Mucosa of rectum (tissue), 2 donors: ENCODE data around the gene CTSD.
"Not testable (repeated sequence)": the region's sequence is repeated elsewhere in the genome, so short reads cannot be mapped to it uniquely, and the experiment has no call there.

ENCODE experiments used
- H3K27ac ChIP-seq, 2 donors: one replicate each; pipeline ENCODE4 v1.7.0; 2013; ENCODE audit warnings: inconsistent platforms in 2 of 2, low read depth in 2 of 2, low read length in 2 of 2
- H3K27me3 ChIP-seq, 2 donors: one replicate each; pipeline ENCODE4 v1.7.0; 2013; ENCODE audit warnings: low read length in 2 of 2; ENCODE audit not compliant: control insufficient read depth in 2 of 2, insufficient read depth in 2 of 2
- H3K36me3 ChIP-seq, 2 donors: one replicate each; pipeline ENCODE4 v1.7.0; 2013; ENCODE audit warnings: low read length in 2 of 2; ENCODE audit not compliant: control insufficient read depth in 2 of 2, insufficient read depth in 2 of 2
- H3K4me1 ChIP-seq, 2 donors: one replicate each; pipeline ENCODE4 v1.7.0; 2013; ENCODE audit warnings: low read length in 2 of 2, mild to moderate bottlenecking in 1 of 2; ENCODE audit not compliant: control insufficient read depth in 2 of 2, insufficient read depth in 2 of 2
- H3K4me3 ChIP-seq, 2 donors: one replicate each; pipeline ENCODE4 v1.7.0; 2013; ENCODE audit warnings: low read length in 2 of 2
- H3K9ac ChIP-seq, 2 donors: one replicate each; pipeline ENCODE4 v1.7.0; 2013; ENCODE audit warnings: low read length in 2 of 2, low read depth in 1 of 2, mild to moderate bottlenecking in 1 of 2
- H3K9me3 ChIP-seq, 2 donors: one replicate each; pipeline ENCODE4 v1.7.0; 2013; ENCODE audit warnings: low read length in 2 of 2; ENCODE audit not compliant: control insufficient read depth in 2 of 2
- donor health status: healthy.
- donor health status: Normal muscosa, but diverticular disease.

CTSD gene

DNA sequence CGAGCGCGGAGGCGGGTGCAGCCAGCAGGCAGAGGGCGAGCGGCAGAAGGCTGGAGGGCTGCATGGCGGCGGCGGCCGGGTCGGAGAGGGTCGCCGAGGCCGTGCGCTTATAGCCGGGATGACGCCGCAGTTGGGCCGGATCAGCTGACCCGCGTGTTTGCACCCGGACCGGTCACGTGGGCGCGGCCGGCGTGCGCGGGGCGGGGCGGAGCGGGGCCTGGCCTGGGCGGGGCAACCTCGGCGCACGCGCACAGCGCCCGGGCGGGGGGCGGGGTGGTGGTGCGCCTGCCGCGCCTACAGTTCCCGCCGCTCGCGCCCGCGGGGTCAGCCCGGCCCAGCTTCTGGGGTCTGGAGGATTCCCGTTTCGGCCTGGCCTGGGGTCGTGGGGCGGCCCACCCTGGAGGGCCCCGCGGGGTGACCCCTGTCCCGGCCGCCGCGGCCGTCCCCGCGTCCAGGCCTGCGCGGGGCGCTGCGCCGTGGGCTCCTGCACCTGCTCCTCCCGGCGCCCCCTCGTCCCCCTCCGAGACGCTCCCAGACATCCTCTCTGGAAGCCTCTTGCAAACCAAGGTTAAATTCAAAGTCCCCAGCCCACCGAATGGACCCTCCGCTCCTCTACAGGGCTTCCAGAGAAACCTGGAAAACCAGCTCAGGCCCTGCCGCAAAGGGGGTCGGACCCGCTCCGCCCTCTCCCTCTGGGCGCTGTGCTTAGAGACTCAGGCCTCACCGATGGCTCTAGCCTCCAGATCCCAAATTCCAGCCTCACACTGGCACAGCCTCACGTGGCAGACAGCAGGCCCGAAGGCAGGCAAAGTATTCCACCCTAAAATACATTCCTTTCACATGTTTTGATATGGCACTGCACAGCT lies at the start of gene CTSD:
Gene CTSD (minus strand): TSS at position 132 of the 866 bp plus-strand sequence. CDS start 68 bp downstream, at position 64.
- Histone ChIP-seq H3K4me3 (peak within 1 kb of the TSS; percentile 84 to 85), H3K4me1 (peaks cover 35 to 40% of the 10 kb centered on the region in 2 donors), H3K9me3 (no peaks in the 10 kb centered on the region), H3K27ac (peak within 1 kb of the TSS; percentile 97 to 98), H3K27me3 (no peaks in the 10 kb centered on the region), H3K9ac (peak within 1 kb of the TSS; percentile 92 to 95), H3K36me3 (peaks cover 13 to 24% of the 10 kb centered on the region in 2 donors)

DNA sequence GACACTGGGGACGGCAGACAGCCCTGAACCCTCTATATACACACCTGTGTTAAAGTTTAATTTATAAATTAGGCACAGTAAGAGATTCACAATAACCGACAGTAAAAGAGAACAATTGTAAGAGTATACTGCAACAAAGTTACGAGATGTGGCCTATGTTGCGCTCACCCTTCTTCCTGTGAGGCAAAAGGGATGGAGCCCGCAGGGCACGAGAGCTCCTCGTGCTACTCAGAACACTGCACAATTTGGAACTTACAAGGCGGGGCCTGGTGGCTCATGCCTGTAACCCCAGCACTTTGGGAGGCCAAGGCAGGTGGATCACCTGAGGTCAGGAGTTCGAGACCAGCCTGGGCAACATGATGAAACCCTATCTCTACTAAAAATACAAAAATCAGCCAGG lies 49.6 kb upstream of the CTSD start:
- H3K4me1 ChIP-seq, H3K4me3 ChIP-seq, H3K9ac ChIP-seq, H3K27ac ChIP-seq, H3K36me3 ChIP-seq, H3K27me3 ChIP-seq, H3K9me3 ChIP-seq: not testable (repeated sequence)

DNA sequence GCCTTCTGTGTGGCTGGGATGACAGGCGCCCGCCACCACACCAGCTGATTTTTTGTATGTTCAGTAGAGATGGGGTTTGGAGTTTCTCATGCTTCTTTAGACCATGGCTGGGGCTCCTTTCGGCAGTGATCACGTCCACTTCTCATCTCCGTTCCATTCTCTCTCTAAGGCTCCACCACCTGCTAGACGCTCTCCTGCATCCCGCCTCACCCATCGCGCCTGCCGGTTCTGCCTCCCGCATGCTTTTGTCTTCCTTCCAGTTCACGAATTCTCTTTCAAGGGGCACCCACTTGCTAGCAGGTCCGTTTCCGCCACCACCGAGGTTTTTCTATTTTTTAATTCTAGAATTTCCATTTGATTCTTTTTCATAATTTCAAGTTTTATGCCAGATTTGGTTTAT lies 49.1 kb upstream of the CTSD start:
- Histone ChIP-seq H3K27ac (no peak overlapping the region), H3K4me3 (no peak overlapping the region), H3K9ac (no peak overlapping the region), H3K9me3 (no peaks in the 10 kb centered on the region), H3K27me3 (no peaks in the 10 kb centered on the region), H3K36me3 (no peaks in the 10 kb centered on the region), H3K4me1 (peaks cover 0 to 2% of the 10 kb centered on the region in 2 donors)

DNA sequence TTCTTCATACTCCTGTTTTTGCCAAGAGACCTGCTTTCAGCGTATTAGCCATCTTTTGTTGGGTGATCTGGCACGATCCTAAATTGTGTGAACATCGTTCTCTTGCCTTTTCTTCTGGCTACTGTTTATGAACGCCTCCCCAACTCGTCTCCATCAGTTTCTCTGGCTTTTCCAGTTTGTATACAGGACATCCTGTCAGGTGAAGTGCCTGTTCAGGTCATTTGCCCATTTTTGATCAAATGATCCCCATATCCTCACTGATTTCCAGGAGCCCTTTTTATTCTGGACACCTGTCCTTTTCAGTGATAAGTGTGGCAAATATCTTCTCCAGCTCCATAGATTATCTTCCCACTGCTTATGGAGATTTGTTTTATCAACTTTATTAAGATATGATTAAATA lies 48.5 kb upstream of the CTSD start:
- no peak overlapping the region for H3K9ac ChIP-seq
- H3K36me3 ChIP-seq = no peaks in the 10 kb centered on the region
- H3K4me1 ChIP-seq = peaks cover 0 to 4% of the 10 kb centered on the region in 2 donors
- H3K4me3 ChIP-seq = no peak overlapping the region
- H3K27me3 ChIP-seq = no peaks in the 10 kb centered on the region
- no peaks in the 10 kb centered on the region for H3K9me3 ChIP-seq
- no peak overlapping the region for H3K27ac ChIP-seq

DNA sequence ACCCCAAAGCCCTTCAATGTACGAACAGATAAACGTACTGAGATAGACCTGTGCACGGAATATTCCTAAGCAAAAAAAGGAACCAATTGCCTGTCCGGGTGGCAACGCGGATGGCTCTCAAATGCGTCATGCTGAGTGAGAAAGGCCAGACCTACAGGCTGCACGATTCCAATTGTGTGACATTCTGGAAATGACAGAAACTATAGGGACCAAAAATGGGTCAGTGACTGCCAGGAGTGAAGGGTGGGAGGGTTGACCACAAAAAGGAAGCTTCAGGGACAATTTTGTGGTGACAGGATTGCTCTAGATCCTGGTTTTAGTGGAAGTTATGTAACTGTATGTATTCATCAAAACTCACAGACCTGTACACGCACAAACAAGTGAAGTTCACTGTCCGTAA lies 47.0 kb upstream of the CTSD start:
- no peaks in the 10 kb centered on the region for H3K9me3 ChIP-seq
- H3K36me3 ChIP-seq = no peaks in the 10 kb centered on the region
- peaks cover 0 to 4% of the 10 kb centered on the region in 2 donors for H3K4me1 ChIP-seq
- H3K27me3 ChIP-seq = peaks cover 0 to 1% of the 10 kb centered on the region in 2 donors
- no peak overlapping the region for H3K4me3 ChIP-seq
- no peak overlapping the region for H3K9ac ChIP-seq
- H3K27ac ChIP-seq = no peak overlapping the region

DNA sequence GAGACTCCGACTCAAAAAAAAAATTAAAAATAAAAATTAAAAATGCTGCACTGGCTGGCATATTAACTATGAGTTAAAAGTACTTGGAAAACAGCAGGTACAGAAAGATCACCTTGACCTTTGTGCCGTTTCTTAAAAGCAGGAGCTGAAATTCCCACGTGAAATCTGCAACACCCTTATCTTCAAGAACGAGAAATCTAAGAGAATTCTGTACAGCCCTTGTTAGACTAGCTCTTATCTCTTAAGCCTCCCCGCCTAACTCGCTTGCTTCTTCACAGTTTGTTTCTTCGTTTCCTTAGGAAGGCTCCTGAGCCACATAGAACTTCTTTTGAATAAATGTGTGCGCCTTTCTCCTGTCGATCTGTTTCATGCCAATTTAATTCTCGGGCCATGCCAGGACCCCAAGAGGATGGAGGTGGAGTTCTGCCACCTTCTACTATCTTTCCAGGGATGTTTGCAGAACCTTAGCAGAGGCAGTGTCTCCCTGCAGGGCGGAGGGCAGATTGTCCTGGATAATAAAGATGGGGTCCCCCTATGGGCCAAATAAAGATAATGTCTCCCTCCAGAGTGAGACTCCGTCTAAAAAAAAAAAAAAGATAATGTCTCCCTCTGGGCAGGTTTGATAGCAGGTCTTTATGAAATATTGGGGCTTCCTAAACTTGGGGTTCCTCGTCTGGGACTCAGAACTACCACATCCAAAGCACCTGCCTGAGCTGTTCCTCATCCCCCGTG lies 43.7 kb upstream of the CTSD start:
- no peaks in the 10 kb centered on the region for H3K9me3 ChIP-seq
- H3K9ac ChIP-seq = no peak overlapping the region
- peaks cover 0 to 4% of the 10 kb centered on the region in 2 donors for H3K4me1 ChIP-seq
- H3K27me3 ChIP-seq = peaks cover 3 to 10% of the 10 kb centered on the region in 2 donors
- no peaks in the 10 kb centered on the region for H3K36me3 ChIP-seq
- no peak overlapping the region for H3K27ac ChIP-seq
- H3K4me3 ChIP-seq = no peak overlapping the region

DNA sequence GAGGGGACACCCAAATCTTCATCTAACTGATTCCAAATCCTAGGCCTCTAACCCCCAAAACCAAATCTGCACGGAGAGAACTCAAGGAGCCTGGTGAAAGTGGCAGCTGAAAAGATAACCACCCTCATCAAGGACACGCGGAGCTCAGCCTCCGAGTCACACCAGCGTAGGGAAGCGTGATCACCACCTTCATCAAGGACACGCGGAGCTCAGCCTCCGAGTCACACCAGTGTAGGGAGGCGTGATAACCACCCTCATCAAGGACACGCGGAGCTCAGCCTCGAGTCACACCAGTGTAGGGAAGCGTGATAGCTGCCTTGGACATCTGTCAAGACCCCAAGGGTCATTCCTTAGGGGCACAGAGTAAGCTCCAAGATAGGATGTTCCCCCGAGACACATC lies 41.8 kb upstream of the CTSD start:
- Histone ChIP-seq H3K9ac (no peak overlapping the region), H3K27ac (no peak overlapping the region), H3K4me3 (no peak overlapping the region), H3K36me3 (no peaks in the 10 kb centered on the region), H3K27me3 (peaks cover 3 to 10% of the 10 kb centered on the region in 2 donors), H3K4me1 (peaks cover 0 to 4% of the 10 kb centered on the region in 2 donors), H3K9me3 (no peaks in the 10 kb centered on the region)

DNA sequence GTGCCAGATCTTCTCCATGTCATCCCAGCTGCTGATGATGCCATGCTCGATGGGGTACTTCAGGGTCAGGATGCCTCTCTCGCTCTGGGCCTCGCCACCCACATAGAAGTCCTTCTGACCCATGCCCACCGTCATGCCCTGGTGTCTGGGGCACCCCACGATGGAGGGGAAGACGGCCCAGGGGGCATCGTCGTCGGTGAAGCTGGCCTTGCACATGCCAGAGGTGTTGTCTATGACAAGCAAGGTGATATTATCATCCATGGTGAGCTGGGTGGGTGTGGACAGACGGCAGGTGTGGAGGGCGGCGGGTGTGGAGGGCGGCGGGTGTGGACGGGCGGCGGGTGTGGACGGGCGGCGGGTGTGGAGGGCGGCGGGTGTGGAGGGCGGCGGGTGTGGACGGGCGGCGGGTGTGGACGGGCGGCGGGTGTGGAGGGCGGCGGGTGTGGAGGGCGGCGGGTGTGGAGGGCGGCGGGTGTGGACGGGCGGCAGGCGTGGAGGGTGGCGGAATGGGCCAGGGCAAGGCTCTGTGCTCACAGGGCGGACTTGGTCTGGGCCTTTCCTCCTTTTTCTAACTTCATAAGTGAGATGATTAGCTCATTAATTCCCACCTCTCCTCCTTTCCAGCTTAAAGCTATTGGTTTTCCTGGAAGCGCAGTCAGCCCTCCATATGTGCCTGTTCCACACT lies 40.2 kb upstream of the CTSD start:
- not testable (repeated sequence) for H3K27ac ChIP-seq, H3K9me3 ChIP-seq, H3K9ac ChIP-seq, H3K4me1 ChIP-seq, H3K36me3 ChIP-seq, H3K4me3 ChIP-seq, H3K27me3 ChIP-seq

DNA sequence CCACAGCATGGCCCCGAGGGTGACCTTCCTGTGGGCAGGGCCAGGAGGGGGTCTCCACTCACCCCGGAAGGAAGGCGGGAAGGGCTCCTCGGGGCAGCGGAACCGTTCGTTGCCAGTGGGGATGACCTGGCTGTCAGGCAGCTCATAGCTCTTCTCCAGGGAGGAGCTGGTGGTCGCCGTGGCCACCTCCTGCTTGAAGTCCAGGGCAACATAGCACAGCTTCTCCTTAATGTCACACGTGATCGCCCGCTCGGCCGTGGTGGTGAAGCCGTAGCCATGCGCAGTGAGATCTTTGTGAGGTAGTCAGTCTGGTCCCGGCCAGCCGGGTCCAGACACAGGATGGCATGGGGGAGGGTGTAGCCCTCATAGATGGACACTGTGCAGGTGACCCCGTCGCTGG lies 39.5 kb upstream of the CTSD start:
- H3K9ac ChIP-seq = no peak overlapping the region
- H3K27ac ChIP-seq = no peak overlapping the region
- no peak overlapping the region for H3K4me3 ChIP-seq
- H3K9me3 ChIP-seq = no peaks in the 10 kb centered on the region
- H3K36me3 ChIP-seq = no peaks in the 10 kb centered on the region
- H3K27me3 ChIP-seq = peaks cover 6 to 10% of the 10 kb centered on the region in 2 donors
- H3K4me1 ChIP-seq = peaks cover 0 to 4% of the 10 kb centered on the region in 2 donors
